D721Med (cell line): ENCODE measurements around the gene PCYT2.

ENCODE experiments used
- DNase-seq: peaks from one replicate; pipeline ENCODE4 v3.0.0; 2011; ENCODE audit warnings: low spot score; ENCODE audit not compliant: insufficient read length
- FAIRE-seq: peaks from 2 replicates; lab custom pipeline; 2011; peaks lifted over from hg19 to GRCh38; lab: Jason Lieb, UNC
- TF ChIP-seq, protein P1 (sequence below): IDR thresholded peaks from 2 replicates; pipeline ENCODE4 v1.5.1; 2012; ENCODE audit warnings: mild to moderate bottlenecking, control low read depth; ENCODE audit not compliant: insufficient read depth; ENCODE audit errors: missing control alignments

PCYT2 gene

DNA sequence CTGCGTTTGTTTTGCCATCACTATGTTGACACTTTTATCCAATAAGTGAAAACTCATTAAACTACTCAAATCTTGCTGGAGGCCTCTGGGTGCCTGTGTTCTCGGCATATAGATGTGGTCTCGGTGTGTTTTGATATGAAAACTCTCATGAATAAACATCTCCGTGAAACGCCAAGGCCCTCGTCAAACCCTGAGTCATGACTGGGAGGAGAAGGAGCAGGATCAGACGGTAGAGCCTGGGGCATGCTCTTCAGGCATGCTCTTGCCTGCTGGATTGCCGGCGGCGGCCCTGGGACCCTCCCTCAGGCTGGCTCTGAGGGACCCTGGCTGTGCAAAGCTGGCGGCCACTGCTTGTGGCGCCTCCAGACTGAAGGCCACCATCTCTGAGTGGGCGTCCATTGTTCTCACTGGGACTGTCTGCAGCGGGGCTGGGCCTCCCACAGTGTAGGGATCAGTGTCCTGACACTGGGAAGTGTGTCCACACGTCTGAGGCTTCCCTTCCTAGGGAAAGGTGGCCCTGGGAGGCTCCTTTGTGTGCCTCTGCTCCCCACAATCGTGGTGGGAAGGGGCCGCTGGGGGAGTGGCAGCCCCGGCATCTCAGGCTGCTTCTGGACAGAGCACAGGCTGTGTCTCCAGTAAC lies 10.9 kb downstream of the PCYT2 start:
- TF ChIP-seq, protein P1, sequence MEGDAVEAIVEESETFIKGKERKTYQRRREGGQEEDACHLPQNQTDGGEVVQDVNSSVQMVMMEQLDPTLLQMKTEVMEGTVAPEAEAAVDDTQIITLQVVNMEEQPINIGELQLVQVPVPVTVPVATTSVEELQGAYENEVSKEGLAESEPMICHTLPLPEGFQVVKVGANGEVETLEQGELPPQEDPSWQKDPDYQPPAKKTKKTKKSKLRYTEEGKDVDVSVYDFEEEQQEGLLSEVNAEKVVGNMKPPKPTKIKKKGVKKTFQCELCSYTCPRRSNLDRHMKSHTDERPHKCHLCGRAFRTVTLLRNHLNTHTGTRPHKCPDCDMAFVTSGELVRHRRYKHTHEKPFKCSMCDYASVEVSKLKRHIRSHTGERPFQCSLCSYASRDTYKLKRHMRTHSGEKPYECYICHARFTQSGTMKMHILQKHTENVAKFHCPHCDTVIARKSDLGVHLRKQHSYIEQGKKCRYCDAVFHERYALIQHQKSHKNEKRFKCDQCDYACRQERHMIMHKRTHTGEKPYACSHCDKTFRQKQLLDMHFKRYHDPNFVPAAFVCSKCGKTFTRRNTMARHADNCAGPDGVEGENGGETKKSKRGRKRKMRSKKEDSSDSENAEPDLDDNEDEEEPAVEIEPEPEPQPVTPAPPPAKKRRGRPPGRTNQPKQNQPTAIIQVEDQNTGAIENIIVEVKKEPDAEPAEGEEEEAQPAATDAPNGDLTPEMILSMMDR, result no peak
- DNase-seq (no peak), FAIRE-seq (no peak)

DNA sequence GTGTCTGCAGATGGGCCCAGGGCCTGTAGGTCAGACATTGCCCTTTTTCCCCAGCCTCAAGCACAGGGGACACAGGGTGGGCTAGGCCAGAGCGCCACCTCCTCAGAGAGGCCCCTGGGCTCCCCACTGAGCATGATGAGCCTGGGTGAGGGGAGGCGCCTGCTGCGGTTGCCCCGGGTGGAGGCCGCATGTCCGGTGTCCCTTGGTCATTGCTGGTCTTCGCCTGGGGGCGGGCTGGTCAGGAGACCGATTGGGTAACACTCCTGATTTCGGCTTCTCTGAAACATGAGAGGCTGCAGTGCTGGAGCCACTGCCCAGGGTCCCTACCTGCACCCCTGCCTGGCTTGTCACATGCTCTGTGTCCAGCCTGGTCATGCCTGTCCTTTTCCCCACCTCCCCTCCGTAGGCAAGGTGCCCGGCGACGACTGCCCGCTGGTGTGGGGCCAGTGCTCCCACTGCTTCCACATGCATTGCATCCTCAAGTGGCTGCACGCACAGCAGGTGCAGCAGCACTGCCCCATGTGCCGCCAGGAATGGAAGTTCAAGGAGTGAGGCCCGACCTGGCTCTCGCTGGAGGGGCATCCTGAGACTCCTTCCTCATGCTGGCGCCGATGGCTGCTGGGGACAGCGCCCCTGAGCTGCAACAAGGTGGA lies 11.6 kb downstream of the PCYT2 start:
- FAIRE-seq (no peak), DNase-seq (no peak)
- TF ChIP-seq, protein P1, result no peak

DNA sequence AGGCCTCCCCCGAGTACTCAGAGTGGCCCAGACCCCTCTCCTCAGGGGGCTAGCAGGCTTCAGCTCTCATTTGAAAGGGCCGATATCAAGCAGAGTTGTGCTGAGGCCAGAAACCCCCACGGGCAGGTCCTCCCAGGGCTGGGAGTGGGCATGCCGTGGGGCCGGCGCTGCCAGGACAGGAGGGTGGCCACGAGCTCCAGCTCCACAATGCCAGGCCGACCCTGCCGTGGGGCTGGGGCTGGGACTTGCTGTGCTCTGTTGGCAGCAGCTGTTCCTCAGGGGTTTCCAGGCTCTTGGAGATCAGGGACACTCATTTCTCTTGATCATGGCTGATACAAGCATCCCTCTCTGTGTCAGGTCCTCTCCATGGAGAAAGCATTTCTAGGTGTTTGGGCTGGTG lies 12.3 kb downstream of the PCYT2 start:
- TF ChIP-seq, protein P1, result no peak
- FAIRE-seq (no peak), DNase-seq (no peak)

DNA sequence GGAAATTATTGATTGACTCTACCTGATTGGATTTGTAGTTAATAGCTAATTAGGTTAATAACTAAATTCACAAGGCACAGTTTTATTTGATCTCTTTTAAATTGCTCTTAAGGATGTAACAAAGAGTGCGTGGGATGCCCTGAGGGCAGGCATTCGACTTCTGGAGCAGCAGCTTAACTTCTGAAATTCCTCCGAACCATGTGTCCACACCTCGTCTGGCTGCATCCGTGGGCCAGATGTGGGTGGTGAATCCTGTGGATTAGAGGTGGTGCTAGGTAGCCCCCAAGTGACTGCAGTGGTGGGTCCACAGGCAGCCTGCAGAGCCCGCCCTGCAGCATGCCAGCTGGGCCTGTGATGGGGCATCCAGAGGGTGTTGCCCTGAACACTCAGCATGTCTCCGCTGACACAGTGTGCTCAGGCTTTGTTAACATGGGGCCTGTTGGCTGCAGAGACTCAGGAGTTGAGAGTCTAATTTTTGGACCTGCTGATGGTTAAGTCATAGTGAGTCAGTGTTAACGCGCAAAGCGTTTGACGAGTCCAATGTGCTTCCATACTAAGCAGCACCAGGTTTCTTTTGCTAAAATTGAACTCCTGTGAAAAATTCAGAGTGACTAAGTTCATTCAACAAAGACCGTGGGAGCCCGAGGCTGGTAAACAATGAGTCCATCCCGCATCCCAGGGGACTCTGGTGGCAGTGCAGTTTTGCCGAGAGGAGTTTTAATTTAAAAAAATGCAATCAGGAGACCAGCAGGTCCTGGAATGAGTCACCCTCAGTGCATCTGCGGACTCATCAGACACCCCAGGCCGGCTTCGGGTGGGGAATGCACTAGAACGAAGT lies 13.0 kb downstream of the PCYT2 start:
- DNase-seq, result no peak
- FAIRE-seq, result no peak
- TF ChIP-seq, protein P1, result no peak

DNA sequence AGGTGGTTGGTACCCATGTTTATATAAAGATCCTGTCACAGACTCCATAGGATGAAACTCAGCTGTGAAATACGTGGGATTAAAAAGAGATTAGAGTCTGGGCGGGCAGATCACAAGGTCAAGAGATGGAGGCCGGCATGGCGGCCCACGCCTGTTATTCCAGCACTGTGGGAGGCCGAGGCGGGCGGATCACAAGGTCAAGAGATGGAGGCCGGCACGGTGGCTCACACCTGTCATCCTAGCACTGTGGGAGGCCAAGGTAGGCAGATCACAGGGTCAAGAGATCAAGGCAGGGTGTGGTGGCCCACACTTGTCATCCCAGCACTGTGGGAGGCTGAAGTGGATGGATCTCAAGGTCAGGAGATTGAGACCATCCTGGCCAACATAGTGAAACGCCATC lies 15.8 kb downstream of the PCYT2 start:
- FAIRE-seq, result no peak
- no peak for DNase-seq
- TF ChIP-seq, protein P1, result no peak

DNA sequence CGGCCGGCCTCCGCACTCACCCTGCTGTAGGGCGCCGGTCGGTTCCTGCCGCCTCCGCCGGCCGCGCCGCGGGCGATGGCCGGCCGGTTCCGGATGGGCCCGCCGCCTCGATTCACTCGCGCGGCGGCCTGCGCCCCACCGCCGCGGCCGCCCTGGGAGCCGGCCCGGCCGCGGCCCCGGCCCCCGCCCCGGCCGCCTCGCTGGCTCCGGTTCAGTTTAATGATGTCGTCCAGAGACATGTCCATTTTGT lies 20.0 kb downstream of the PCYT2 start:
- no peak for DNase-seq
- TF ChIP-seq, protein P1, result no peak
- no peak for FAIRE-seq
